C4-2B (cell line): ENCODE results near the gene TGFBR3.

ENCODE experiments used
- ZFX ChIP-seq: fragments of 450-650 bp; IDR thresholded peaks from 2 replicates; pipeline ENCODE4 v1.6.1; 2017
- TF ChIP-seq, protein P1 (sequence below): fragments of 450-650 bp; conservative IDR thresholded peaks from 2 replicates; pipeline ENCODE4 v1.5.1; 2017; ENCODE audit warnings: mild to moderate bottlenecking

DNA sequence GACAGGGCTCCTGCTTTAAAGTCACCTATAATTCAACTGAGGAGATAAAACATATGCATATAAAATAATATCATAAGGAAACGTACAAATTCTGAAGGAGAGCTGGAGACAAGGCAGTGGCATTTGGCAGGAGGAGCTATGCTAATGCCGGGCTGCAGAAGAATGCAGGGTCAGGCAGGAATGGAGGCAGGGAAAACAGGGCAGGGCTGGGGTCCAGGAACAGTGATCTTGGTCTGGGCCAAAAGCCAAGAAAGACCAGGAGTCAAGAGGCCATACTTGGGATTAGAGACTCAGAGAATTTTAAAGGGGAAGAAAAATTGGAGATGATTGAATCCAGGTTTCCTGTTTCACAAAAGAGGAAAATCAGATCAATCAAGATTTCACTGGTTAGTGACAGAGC is 43.3 kb upstream of the TGFBR3 start:
- TF ChIP-seq, protein P1, sequence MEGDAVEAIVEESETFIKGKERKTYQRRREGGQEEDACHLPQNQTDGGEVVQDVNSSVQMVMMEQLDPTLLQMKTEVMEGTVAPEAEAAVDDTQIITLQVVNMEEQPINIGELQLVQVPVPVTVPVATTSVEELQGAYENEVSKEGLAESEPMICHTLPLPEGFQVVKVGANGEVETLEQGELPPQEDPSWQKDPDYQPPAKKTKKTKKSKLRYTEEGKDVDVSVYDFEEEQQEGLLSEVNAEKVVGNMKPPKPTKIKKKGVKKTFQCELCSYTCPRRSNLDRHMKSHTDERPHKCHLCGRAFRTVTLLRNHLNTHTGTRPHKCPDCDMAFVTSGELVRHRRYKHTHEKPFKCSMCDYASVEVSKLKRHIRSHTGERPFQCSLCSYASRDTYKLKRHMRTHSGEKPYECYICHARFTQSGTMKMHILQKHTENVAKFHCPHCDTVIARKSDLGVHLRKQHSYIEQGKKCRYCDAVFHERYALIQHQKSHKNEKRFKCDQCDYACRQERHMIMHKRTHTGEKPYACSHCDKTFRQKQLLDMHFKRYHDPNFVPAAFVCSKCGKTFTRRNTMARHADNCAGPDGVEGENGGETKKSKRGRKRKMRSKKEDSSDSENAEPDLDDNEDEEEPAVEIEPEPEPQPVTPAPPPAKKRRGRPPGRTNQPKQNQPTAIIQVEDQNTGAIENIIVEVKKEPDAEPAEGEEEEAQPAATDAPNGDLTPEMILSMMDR = no peak
- TF ChIP-seq ZFX = no peak
